SK-N-MC (cell line): ENCODE results near the gene MAMLD1.

Source experiments
- EZH2 ChIP-seq: fragments of 200-600 bp; sonication (generic); IDR thresholded peaks from one replicate; pipeline ENCODE4 v1.6.1; 2017; ENCODE audit warnings: antibody characterized with exemption
- POLR2AphosphoS5 ChIP-seq: IDR thresholded peaks from 2 replicates; pipeline ENCODE4 v1.6.1; 2012; ENCODE audit warnings: mild to moderate bottlenecking, low read depth, low read length, borderline replicate concordance

- TF ChIP-seq EZH2 (no peak), POLR2AphosphoS5 (no peak)
Observed at GRCh38 chrX:150361777-150362351, 1.3 kb upstream of the MAMLD1 start.
